ENCODE data around the gene TOGARAM2. TPM values are rescaled to one million over a fixed set of nuclear protein-coding genes. Genes with fewer than 3 reads are reported as not detected.

TOGARAM2 gene
- total RNA-seq, 1 donor from 2014 or later = 0.72 TPM

DNA sequence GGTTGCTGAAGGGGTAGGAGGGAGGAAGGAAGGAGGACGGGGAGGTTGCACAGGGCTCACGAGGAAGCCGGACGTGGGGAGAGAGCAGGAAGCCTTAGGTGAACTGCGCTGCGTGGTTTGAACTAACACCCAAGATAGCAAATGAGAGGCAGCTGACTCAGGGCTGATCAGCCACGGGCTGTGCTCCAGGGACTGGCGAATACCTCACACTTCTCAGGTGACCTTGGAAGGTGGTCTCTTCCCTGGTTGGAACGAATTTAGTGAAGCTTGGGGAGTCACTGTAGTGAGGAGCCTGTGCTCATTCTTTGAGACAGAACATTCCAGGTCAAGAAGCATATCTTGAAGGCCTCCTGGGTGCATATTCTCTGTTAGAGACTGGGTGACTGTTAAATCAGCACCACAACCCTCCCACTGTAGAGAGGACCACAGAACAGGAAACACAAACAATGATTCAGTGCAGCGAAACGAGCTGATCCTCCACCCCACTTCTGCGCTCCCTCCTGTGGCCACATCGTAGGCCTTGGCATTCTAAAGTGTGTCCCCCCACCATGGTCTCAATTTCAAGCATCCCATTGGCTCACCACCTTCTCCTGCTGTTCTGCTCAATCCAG is 33.8 kb downstream of the TOGARAM2 start:
- Mint-ChIP-seq H3K4me1 (ENCODE audit: low read depth) (peaks cover 45% of the 10 kb centered on the region), H3K27me3 (ENCODE audit: low read depth) (peaks cover 2% of the 10 kb centered on the region), H3K4me3 (ENCODE audit: unreplicated experiment) (no peak overlapping the region), H3K27ac (ENCODE audit: unreplicated experiment) (no peak overlapping the region), H3K9me3 (ENCODE audit: low read depth) (no peaks in the 10 kb centered on the region), H3K36me3 (ENCODE audit: low read depth) (no peaks in the 10 kb centered on the region)
- TF ChIP-seq, protein P1, sequence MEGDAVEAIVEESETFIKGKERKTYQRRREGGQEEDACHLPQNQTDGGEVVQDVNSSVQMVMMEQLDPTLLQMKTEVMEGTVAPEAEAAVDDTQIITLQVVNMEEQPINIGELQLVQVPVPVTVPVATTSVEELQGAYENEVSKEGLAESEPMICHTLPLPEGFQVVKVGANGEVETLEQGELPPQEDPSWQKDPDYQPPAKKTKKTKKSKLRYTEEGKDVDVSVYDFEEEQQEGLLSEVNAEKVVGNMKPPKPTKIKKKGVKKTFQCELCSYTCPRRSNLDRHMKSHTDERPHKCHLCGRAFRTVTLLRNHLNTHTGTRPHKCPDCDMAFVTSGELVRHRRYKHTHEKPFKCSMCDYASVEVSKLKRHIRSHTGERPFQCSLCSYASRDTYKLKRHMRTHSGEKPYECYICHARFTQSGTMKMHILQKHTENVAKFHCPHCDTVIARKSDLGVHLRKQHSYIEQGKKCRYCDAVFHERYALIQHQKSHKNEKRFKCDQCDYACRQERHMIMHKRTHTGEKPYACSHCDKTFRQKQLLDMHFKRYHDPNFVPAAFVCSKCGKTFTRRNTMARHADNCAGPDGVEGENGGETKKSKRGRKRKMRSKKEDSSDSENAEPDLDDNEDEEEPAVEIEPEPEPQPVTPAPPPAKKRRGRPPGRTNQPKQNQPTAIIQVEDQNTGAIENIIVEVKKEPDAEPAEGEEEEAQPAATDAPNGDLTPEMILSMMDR (IDR thresholded peaks at IDR 0.05) = peak; percentile 57
- DNase-seq (ENCODE audit: low spot score) = no peak

DNA sequence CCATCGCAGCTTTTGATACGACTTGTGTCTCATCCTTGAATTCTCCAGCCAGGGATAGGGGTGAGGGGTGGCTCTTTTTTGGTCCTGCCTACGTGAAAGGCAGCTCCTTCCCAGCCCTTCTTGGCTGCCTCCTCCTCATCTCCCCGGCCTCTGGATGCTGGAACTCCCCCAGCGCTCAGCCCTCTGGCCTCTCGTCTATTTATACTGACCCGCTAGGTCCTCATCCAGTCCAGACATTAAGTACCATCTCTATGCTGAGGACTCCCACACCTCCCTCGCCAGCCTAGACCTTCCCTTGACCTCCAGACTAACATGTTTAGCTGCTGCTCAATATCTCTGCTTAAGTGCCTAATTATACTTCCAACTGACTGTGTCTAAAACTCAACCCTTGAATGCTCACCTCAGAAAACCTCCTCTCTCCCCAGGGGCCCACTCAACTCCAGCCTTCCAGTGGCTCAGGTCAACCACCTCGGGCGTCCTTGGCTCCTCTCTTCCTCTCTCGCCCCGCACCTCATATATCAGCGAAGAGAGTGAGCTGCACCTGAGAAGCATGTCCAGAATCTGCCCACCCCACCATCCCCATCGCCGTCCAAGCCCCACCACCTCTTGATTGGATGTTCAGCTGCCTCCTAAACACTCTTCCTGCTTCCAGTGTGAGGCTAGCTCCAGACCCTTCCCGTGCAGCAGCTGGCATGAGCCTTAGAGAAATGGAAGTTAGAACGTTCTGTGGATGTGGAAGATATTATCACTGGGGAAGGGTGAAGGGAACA is 34.8 kb downstream of the TOGARAM2 start:
- DNase-seq (ENCODE audit: low spot score) = no peak
- H3K4me1 Mint-ChIP-seq (ENCODE audit: low read depth) = peaks cover 41% of the 10 kb centered on the region
- no peaks in the 10 kb centered on the region for H3K9me3 Mint-ChIP-seq (ENCODE audit: low read depth)
- no peaks in the 10 kb centered on the region for H3K36me3 Mint-ChIP-seq (ENCODE audit: low read depth)
- peak overlapping the region; percentile 46 for H3K27ac Mint-ChIP-seq (ENCODE audit: unreplicated experiment)
- TF ChIP-seq, protein P1 (IDR thresholded peaks at IDR 0.05) = no peak
- peaks cover 7% of the 10 kb centered on the region for H3K27me3 Mint-ChIP-seq (ENCODE audit: low read depth)
- no peak overlapping the region for H3K4me3 Mint-ChIP-seq (ENCODE audit: unreplicated experiment)

DNA sequence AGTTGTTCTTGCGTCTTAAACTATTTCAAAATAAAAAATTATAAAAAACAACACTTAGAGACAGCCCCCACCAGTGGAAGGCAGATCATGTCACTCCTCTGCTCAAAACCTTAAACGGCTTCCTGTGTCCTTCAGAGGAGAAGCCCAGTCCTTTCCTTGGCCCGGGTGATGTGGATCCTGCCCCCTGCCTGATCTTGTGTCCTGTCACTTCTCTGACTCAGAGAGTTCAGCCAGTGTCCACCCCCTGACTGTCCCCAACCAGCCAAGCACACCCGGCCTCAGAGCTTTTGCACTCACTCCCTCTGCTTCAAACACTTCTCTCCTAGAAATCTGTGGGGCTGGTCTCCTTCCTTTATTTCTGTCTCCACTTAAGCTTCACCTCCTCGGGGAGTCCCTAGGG is 35.4 kb downstream of the TOGARAM2 start:
- no peak for DNase-seq (ENCODE audit: low spot score)
- peaks cover 34% of the 10 kb centered on the region for H3K4me1 Mint-ChIP-seq (ENCODE audit: low read depth)
- TF ChIP-seq, protein P1 (IDR thresholded peaks at IDR 0.05) = no peak
- H3K9me3 Mint-ChIP-seq (ENCODE audit: low read depth) = no peaks in the 10 kb centered on the region
- H3K27ac Mint-ChIP-seq (ENCODE audit: unreplicated experiment) = no peak overlapping the region
- H3K27me3 Mint-ChIP-seq (ENCODE audit: low read depth) = peaks cover 5% of the 10 kb centered on the region
- no peak overlapping the region for H3K4me3 Mint-ChIP-seq (ENCODE audit: unreplicated experiment)
- no peaks in the 10 kb centered on the region for H3K36me3 Mint-ChIP-seq (ENCODE audit: low read depth)

DNA sequence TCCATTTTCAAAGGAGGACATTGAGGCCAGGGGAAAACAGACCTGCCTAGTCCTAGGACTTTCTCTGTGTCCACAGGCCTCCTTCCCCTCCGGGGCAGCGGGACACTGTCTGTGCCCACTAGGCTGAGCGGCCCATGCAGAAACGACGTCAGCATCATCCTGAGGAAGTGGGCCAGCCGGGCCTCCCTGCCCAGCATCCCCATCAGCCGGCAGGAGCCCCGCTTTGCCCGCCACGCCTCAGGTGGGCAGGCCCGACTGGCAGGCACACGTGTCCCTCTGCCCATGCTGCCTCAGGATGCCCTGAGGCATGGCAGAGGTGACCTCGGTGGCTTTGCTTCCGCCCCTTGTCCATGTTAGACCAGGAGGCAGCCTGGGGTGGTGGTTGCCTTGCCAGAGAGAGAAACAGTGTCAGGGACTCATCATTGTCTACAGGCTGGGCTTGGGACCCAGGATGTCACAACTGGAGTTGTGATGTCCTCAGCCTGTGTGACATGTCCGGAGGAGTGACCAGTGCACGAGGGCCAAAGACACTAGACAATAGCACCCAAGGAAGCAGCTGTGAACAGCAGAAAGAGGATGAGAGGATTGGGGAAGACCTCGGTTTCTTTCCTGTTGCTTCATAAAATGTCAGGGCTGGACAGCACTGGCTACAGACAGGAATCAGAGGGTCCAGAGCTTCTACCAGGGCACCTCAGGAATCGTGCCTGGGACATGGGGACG is 36.8 kb downstream of the TOGARAM2 start:
- peaks cover 35% of the 10 kb centered on the region for H3K4me1 Mint-ChIP-seq (ENCODE audit: low read depth)
- H3K4me3 Mint-ChIP-seq (ENCODE audit: unreplicated experiment) = no peak overlapping the region
- H3K27ac Mint-ChIP-seq (ENCODE audit: unreplicated experiment) = no peak overlapping the region
- DNase-seq (ENCODE audit: low spot score) = no peak
- H3K27me3 Mint-ChIP-seq (ENCODE audit: low read depth) = peaks cover 5% of the 10 kb centered on the region
- TF ChIP-seq, protein P1 (IDR thresholded peaks at IDR 0.05) = no peak
- H3K36me3 Mint-ChIP-seq (ENCODE audit: low read depth) = no peaks in the 10 kb centered on the region
- no peaks in the 10 kb centered on the region for H3K9me3 Mint-ChIP-seq (ENCODE audit: low read depth)

DNA sequence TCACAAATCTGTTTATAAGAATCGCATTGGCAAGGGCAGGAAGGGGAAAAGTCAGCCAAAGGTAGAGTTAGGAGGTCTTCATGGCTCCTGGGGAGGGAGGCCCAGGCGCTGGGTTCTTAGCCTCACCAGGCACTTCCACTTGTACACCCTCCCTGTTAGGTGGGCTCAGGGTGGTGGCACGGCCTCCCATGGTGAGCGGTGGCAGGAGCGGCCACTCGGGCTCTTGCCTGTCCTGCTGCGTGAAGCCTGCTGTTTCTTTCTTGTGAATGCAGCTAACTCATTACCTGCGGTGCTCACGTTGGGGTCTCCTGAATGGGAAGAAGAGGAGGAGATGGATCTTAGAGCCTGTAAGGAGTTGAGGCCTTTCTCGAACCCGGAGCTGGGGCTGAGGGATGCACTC is 40.8 kb downstream of the TOGARAM2 start:
- H3K36me3 Mint-ChIP-seq (ENCODE audit: low read depth) = no peaks in the 10 kb centered on the region
- TF ChIP-seq, protein P1 (IDR thresholded peaks at IDR 0.05) = no peak
- H3K27ac Mint-ChIP-seq (ENCODE audit: unreplicated experiment) = no peak overlapping the region
- peaks cover 14% of the 10 kb centered on the region for H3K4me1 Mint-ChIP-seq (ENCODE audit: low read depth)
- no peak overlapping the region for H3K4me3 Mint-ChIP-seq (ENCODE audit: unreplicated experiment)
- no peak for DNase-seq (ENCODE audit: low spot score)
- H3K9me3 Mint-ChIP-seq (ENCODE audit: low read depth) = no peaks in the 10 kb centered on the region
- peaks cover 5% of the 10 kb centered on the region for H3K27me3 Mint-ChIP-seq (ENCODE audit: low read depth)

Measured in chondrocyte (in vitro differentiated cells).